ENCODE results near the gene MXD4. TPM values are rescaled to one million over a fixed set of nuclear protein-coding genes. Genes with fewer than 3 reads are reported as not detected.

The MXD4 gene
- total RNA-seq, 6 experiments from 2014 or later = 56.5 to 81.8 (median 60.3) TPM

DNA sequence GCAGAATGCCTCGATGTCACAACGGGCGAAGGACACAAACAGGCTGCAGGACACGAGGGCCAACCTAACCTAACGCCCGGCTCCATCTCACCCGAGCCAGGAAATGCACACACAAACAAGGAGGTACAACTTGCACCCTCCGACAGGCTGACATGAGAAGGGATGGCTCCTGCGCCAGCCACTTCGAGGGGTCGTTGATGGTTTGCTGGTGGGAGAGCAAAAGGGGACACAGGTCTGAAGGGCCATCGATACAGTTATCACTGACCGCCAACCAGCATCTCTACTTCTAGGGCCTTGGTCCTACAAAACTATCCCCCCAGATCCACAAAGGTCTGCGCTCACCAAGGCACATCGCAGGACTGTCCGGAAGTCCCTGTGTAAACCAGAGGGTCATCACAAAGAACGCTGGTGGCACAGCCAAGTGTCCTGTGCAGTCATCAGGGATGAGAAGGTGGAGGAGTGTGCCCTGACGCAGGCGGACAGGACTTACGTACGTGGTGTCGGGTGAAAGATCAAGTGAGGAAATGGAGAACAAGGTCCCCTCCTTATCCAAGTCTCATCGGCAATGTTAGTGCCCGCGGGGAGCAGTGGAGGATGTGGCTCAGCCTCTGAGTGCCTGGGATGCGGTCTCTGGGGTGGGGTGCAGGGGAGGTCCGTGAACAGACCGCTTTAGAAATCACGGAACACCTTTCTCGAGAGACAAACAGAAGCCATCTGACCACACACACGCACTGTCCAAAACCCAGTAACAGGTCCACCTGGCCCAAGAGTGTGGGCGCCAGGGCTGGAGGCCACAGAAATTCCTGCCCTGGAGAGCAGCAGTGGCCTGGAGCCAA is 7.0 kb downstream of the MXD4 start:
- no peak overlapping the region for H3K4me3 Mint-ChIP-seq
- no peaks in the 10 kb centered on the region for H3K9me3 Mint-ChIP-seq
- no peaks in the 10 kb centered on the region for H3K4me1 Mint-ChIP-seq (ENCODE audit: low read depth)
- H3K27ac Mint-ChIP-seq = no peak overlapping the region
- no peaks in the 10 kb centered on the region for H3K27me3 Mint-ChIP-seq (ENCODE audit: insufficient read depth)
- 0 out of 2 replicates have a peak, but pooled peaks cover 6% of the 10 kb centered on the region for H3K36me3 Mint-ChIP-seq (ENCODE audit: low read depth)
- TF ChIP-seq, protein P1, sequence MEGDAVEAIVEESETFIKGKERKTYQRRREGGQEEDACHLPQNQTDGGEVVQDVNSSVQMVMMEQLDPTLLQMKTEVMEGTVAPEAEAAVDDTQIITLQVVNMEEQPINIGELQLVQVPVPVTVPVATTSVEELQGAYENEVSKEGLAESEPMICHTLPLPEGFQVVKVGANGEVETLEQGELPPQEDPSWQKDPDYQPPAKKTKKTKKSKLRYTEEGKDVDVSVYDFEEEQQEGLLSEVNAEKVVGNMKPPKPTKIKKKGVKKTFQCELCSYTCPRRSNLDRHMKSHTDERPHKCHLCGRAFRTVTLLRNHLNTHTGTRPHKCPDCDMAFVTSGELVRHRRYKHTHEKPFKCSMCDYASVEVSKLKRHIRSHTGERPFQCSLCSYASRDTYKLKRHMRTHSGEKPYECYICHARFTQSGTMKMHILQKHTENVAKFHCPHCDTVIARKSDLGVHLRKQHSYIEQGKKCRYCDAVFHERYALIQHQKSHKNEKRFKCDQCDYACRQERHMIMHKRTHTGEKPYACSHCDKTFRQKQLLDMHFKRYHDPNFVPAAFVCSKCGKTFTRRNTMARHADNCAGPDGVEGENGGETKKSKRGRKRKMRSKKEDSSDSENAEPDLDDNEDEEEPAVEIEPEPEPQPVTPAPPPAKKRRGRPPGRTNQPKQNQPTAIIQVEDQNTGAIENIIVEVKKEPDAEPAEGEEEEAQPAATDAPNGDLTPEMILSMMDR (IDR thresholded peaks at IDR 0.05) = no peak
- DNase-seq = no peak

DNA sequence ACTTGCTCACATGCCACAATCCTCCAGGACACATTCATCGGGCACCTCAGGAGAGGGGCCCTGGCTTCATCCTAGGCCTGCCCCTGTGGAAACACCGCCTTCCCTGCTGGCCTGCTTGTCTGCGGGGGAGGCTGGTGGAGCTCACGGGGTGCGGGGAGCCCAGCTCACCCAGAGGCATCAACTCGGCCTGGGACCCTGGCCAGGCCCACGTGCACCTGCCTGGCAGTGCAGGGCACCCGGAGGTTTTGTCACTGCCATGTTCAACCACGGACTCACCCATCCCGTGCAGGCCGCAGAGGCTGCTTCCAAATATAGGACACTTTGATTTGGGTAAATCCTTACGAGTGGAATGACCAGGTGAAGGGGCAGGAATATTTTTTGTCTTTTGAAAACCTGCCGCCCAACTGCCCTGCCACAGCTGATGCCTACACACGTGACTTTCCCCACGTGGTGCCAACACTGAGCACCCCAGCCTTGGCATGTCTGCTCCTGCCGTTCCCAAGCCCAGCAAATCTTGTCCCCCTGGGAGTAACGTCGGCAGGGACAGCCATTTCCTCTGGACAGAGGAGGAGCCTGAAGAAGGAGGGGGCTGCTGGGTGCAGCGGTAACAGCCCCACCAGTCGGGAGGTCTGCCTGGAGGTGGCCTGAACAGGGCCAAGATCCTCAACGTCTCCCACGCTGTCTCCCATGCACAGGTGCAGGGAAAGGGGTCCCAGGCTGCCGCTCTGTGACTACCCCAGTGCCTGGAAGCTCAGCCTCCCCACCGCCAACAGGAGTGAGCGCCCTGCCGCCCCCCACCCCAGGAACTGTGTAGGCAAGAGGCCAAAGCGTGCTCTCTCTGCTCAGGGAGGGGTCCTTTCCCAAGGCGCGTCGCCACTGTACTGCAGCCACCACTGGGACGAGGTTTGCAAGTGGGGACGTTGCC is 8.5 kb downstream of the MXD4 start:
- no peak overlapping the region for H3K4me3 Mint-ChIP-seq
- DNase-seq = no peak
- TF ChIP-seq, protein P1 (IDR thresholded peaks at IDR 0.05) = no peak
- H3K27ac Mint-ChIP-seq = no peak overlapping the region
- H3K4me1 Mint-ChIP-seq (ENCODE audit: low read depth) = no peaks in the 10 kb centered on the region
- 0 out of 2 replicates have a peak, but pooled peaks cover 6% of the 10 kb centered on the region for H3K36me3 Mint-ChIP-seq (ENCODE audit: low read depth)
- no peaks in the 10 kb centered on the region for H3K27me3 Mint-ChIP-seq (ENCODE audit: insufficient read depth)
- no peaks in the 10 kb centered on the region for H3K9me3 Mint-ChIP-seq

DNA sequence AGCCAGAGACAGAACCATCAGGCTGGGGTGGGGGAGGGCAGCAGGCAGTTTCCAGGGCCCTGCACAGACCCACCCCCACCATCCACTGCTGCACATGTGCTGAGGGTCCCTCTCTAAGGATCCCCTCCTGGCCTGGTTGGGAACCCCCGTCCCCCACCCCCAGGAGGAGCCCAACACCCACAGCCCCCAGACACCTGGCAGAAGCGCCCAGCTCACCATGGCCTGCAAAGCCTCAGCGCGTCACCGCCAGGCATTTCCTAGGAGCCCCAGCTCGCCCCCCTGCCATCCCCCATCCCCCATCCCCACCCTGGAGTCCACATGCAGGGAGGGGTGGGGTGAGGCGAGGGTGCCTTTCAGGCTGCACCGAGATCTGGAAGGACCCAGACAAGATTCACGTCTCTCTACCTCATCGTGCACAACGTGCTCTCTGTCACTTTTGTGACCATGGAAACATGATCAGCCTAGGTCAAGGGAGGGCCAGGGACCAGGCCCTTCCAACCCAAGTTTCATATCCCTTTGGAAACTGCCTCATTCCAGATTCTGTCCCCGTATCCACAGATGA is 9.3 kb downstream of the MXD4 start:
- Mint-ChIP-seq H3K27me3 (ENCODE audit: insufficient read depth) (no peaks in the 10 kb centered on the region), H3K27ac (no peak overlapping the region), H3K4me3 (no peak overlapping the region), H3K9me3 (no peaks in the 10 kb centered on the region), H3K4me1 (ENCODE audit: low read depth) (no peaks in the 10 kb centered on the region), H3K36me3 (ENCODE audit: low read depth) (0 out of 2 replicates have a peak, but pooled peaks cover 6% of the 10 kb centered on the region)
- TF ChIP-seq, protein P1 (IDR thresholded peaks at IDR 0.05) = no peak
- no peak for DNase-seq

DNA sequence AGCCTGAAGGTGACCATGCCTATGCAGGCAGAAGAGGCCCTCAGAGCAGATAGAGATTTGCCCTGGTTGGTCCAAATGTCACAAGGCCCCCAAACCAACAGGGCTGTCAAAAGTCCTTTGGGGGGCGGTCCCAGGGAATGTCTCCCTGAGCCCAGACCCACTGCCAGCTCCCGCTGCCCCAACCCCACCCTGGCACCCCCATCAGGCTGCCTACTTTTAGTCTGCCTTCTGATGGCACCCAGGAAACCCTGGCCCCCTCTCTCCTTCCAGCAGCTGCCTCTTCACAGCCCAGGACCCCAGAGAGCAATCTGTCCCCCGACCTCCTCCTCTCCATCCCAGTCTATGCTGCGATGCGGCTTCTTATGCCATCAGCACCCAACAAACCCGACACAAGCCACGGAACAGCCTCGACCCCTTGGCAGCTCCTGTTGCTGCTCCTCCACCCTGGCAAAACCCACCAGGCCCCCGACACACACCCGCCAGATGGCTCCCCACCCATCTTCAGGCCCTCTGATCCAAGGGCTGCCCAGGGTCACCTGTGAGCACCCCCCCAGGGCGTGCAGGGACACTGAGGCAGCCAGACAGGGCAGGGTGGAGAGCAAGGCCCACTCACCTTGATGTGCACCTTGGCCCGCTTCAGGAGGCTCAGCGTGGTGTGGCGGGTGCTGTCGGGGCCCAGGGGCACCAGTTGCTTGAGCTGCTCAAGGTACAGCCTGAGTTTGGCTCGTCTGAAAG is 9.9 kb downstream of the MXD4 start:
- H3K4me1 Mint-ChIP-seq (ENCODE audit: low read depth) = no peaks in the 10 kb centered on the region
- H3K27ac Mint-ChIP-seq = no peak overlapping the region
- TF ChIP-seq, protein P1 (IDR thresholded peaks at IDR 0.05) = no peak
- no peaks in the 10 kb centered on the region for H3K27me3 Mint-ChIP-seq (ENCODE audit: insufficient read depth)
- no peak overlapping the region for H3K4me3 Mint-ChIP-seq
- no peak for DNase-seq
- 0 out of 2 replicates have a peak, but pooled peaks cover 6% of the 10 kb centered on the region for H3K36me3 Mint-ChIP-seq (ENCODE audit: low read depth)
- no peaks in the 10 kb centered on the region for H3K9me3 Mint-ChIP-seq

All from HFFc6 (cell line).